B cell (primary cell): Measurements from ENCODE around the gene KIAA1217. TPM values are rescaled to one million over a fixed set of nuclear protein-coding genes. Genes with fewer than 3 reads are reported as not detected.

Source experiments
- ATAC-seq: fragments of 200-7000 bp; cut with Tn5 transposase; one replicate; pipeline ENCODE4 v1.10.0; 2021; ENCODE audit warnings: low read depth, mild to moderate bottlenecking, moderate number of reproducible peaks, moderate library complexity
- CTCF ChIA-PET: fragments of 350-600 bp; sonication (Branson Sonifier 250); formaldehyde crosslinking; loops from one replicate; lab custom pipeline; 2021; ENCODE audit warnings: antibody characterized with exemption, inconsistent platforms; lab: Charles Lee
- POLR2A ChIA-PET: fragments of 350-600 bp; sonication (Branson Sonifier 250); formaldehyde crosslinking; loops from one replicate; lab custom pipeline; 2021; ENCODE audit warnings: antibody characterized with exemption; lab: Charles Lee
- DNase-seq: peaks from one replicate; pipeline ENCODE4 v3.0.0; 2013
- H2AFZ ChIP-seq: 2 replicates; pipeline ENCODE4 v1.6.1; 2012; ENCODE audit warnings: mild to moderate bottlenecking, low read depth, low read length; ENCODE audit not compliant: insufficient read depth, poor library complexity, severe bottlenecking
- H3K27ac ChIP-seq, 2 donors: 1 replicate in 1 of 2; 2 replicates in 1 of 2; pipeline ENCODE4 v1.5.1; 2012 to 2013; ENCODE audit warnings: low read length in 2 of 2, mild to moderate bottlenecking in 2 of 2, moderate library complexity in 1 of 2
- H3K27me3 ChIP-seq, 4 experiments: fragments of 200-600 bp in 1 of 4; sonication (generic) in 1 of 4; replicated peaks in 1 of 4; 1 replicate in 2 of 4; 2 replicates in 2 of 4; pipeline versions ENCODE4 v1.6.1 to v1.7.0; 2013 to 2016; ENCODE audit warnings: low read length in 3 of 4, mild to moderate bottlenecking in 2 of 4, mixed read lengths in 1 of 4, moderate library complexity in 1 of 4; ENCODE audit not compliant: insufficient read depth in 4 of 4, control insufficient read depth in 3 of 4; ENCODE audit errors: control extremely low read depth in 1 of 4
- H3K36me3 ChIP-seq, 2 experiments: replicated peaks in 1 of 2; 1 replicate in 1 of 2; 2 replicates in 1 of 2; pipeline versions ENCODE4 v1.6.1 to v1.7.1; 2013; ENCODE audit warnings: low read length in 1 of 2; ENCODE audit not compliant: insufficient read depth in 2 of 2, control insufficient read depth in 1 of 2; ENCODE audit errors: control extremely low read depth in 1 of 2, extremely low read depth in 1 of 2
- H3K4me1 ChIP-seq, 2 donors: fragments of 200-600 bp in 1 of 2; sonication (generic) in 1 of 2; 1 replicate in 1 of 2; 2 replicates in 1 of 2; pipeline versions ENCODE4 v1.5.1 to v1.6.1; 2013 to 2017; ENCODE audit warnings: low read length in 2 of 2; ENCODE audit not compliant: control insufficient read depth in 2 of 2, insufficient read depth in 2 of 2
- H3K4me2 ChIP-seq: replicated peaks from 2 replicates; pipeline ENCODE3; 2012; ENCODE audit warnings: mild to moderate bottlenecking, low read depth, low read length; ENCODE audit not compliant: poor library complexity, severe bottlenecking
- H3K4me3 ChIP-seq, 5 experiments: fragments of 200-600 bp in 1 of 5; sonication (generic) in 1 of 5; 1 replicate in 3 of 5; 2 replicates in 2 of 5; pipeline versions ENCODE4 v1.5.1 to v1.7.0; 2011 to 2016; ENCODE audit warnings: low read length in 4 of 5, mild to moderate bottlenecking in 4 of 5, low read depth in 2 of 5, control low read depth in 1 of 5, moderate library complexity in 1 of 5; ENCODE audit not compliant: insufficient read depth in 1 of 5; ENCODE audit errors: control extremely low read depth in 1 of 5, extremely low read depth in 1 of 5
- H3K79me2 ChIP-seq: fragments of 200-600 bp; sonication (generic); one replicate; pipeline ENCODE4 v1.6.0; 2016; ENCODE audit warnings: low read length; ENCODE audit not compliant: control insufficient read depth, insufficient read depth
- H3K9ac ChIP-seq: fragments of 200-600 bp; sonication (generic); 2 replicates; pipeline ENCODE4 v1.6.1; 2017; ENCODE audit warnings: mild to moderate bottlenecking, low read length, moderate library complexity
- H3K9me3 ChIP-seq, 3 donors: one replicate each; pipeline versions ENCODE4 v1.6.1 to v1.7.1; 2013; ENCODE audit warnings: low read length in 2 of 3; ENCODE audit not compliant: control insufficient read depth in 2 of 3, insufficient read depth in 1 of 3; ENCODE audit errors: control extremely low read depth in 1 of 3
- H4K20me1 ChIP-seq: 2 replicates; pipeline ENCODE4 v1.6.0; 2012; ENCODE audit warnings: mild to moderate bottlenecking, low read length; ENCODE audit not compliant: insufficient read depth, control insufficient read depth, poor library complexity, severe bottlenecking
- H3K27ac Mint-ChIP-seq: one replicate; pipeline ENCODE4 v1.8.0; 2021; ENCODE audit warnings: mixed read lengths
- H3K27me3 Mint-ChIP-seq: one replicate; pipeline ENCODE4 v1.8.0; 2021; ENCODE audit warnings: mixed read lengths
- H3K4me1 Mint-ChIP-seq: one replicate; pipeline ENCODE4 v1.8.0; 2021; ENCODE audit warnings: mixed read lengths
- H3K4me3 Mint-ChIP-seq: one replicate; pipeline ENCODE4 v1.8.0; 2021; ENCODE audit warnings: mixed read lengths
- H3K9me3 Mint-ChIP-seq: one replicate; pipeline ENCODE4 v1.8.0; 2022; ENCODE audit warnings: mixed read lengths; ENCODE audit not compliant: insufficient read depth
- CTCF ChIP-seq: fragments of 200-600 bp; IDR thresholded peaks from one replicate; pipeline ENCODE4 v1.8.0; 2022; ENCODE audit warnings: antibody characterized with exemption, mild to moderate bottlenecking
- EZH2 ChIP-seq: IDR thresholded peaks from 2 replicates; pipeline ENCODE4 v1.6.1; 2012; ENCODE audit warnings: borderline replicate concordance, low read depth, mild to moderate bottlenecking, moderate library complexity, low read length; ENCODE audit not compliant: insufficient read depth, poor library complexity, severe bottlenecking
- WGBS: methylation state at CpG from one replicate; pipeline ENCODE4 v1.1.5; 2013; ENCODE audit warnings: missing lambda C conversion rate; ENCODE audit not compliant: insufficient coverage; 5-methylcytosine and 5-hydroxymethylcytosine counted together
- intact Hi-C: fragments of 100-400 bp; cut with micrococcal nuclease; formaldehyde crosslinking; loops from one replicate; pipeline ENCODE4 v1.10.0; 2022
- polyA plus RNA-seq: library from polyadenylated mRNA; depleted of rRNA; stranded (reverse); fragments of >200 nt; gene quantifications from 2 replicates; pipeline ENCODE4 v1.2.3, GENCODE V29; 2012
- total RNA-seq, 2 donors: library from RNA; stranded (reverse); fragments of 120-200 nt in 1 of 2; gene quantifications; 1 replicate in 1 of 2; 2 replicates in 1 of 2; pipeline versions ENCODE4 v1.2.3 to v1.2.4, GENCODE V29; 2013 to 2022

The KIAA1217 gene
- total and polyA plus RNA-seq, 2 donors (not counting 1 experiment from before 2014, with no cell fraction given) = 0.67 TPM; not detected in 1

- H3K9me3 ChIP-seq = peaks cover 0 to 4% (median 0%) of the 10 kb centered on the region in 3 donors
- no peak overlapping the region for H3K27ac ChIP-seq
- no peak overlapping the region for H3K27ac Mint-ChIP-seq
- no peak overlapping the region for H2AFZ ChIP-seq
- H3K4me1 Mint-ChIP-seq = peaks cover 3% of the 10 kb centered on the region
- no peak overlapping the region for H3K4me3 Mint-ChIP-seq
- 87% methylated on average over 5 of the region's 5 CpGs for WGBS
- no peaks in the 10 kb centered on the region for H3K4me1 ChIP-seq
- H3K36me3 ChIP-seq = no peaks in the 10 kb centered on the region
- H3K9ac ChIP-seq = no peak overlapping the region
- ChIA-PET POLR2A (no interaction called here), CTCF (no interaction called here)
- no peak overlapping the region for H3K4me3 ChIP-seq
- H3K27me3 ChIP-seq = peaks cover 0 to 2% (median 0%) of the 10 kb centered on the region in 4 experiments
- H3K79me2 ChIP-seq = no peaks in the 10 kb centered on the region
- TF ChIP-seq CTCF = no peak
- no peak for TF ChIP-seq EZH2
- peaks cover 11% of the 10 kb centered on the region for H3K27me3 Mint-ChIP-seq
- H3K9me3 Mint-ChIP-seq = no peaks in the 10 kb centered on the region
- H4K20me1 ChIP-seq = no peaks in the 10 kb centered on the region
- intact Hi-C loops = no loop called here
- H3K4me2 ChIP-seq = no peak overlapping the region
- ATAC-seq (no peak), DNase-seq (no peak)
These were observed 5.8 kb downstream of the KIAA1217 start for GRCh38 chr10:24214762-24215161.

GRCh38 chr10:24215196-24215595 is 6.3 kb downstream of the KIAA1217 start:
- H2AFZ ChIP-seq = no peak overlapping the region
- no peak overlapping the region for H3K27ac Mint-ChIP-seq
- DNase-seq (no peak), ATAC-seq (no peak)
- H3K9me3 ChIP-seq = peaks cover 0 to 4% (median 0%) of the 10 kb centered on the region in 3 donors
- H3K4me3 ChIP-seq = no peak overlapping the region
- 100% methylated on average over 1 of the region's 4 CpGs for WGBS
- ChIA-PET POLR2A (no interaction called here), CTCF (no interaction called here)
- no peak overlapping the region for H3K4me3 Mint-ChIP-seq
- H3K4me1 ChIP-seq = no peaks in the 10 kb centered on the region
- no peaks in the 10 kb centered on the region for H4K20me1 ChIP-seq
- no peak for TF ChIP-seq EZH2
- no peak for TF ChIP-seq CTCF
- no peak overlapping the region for H3K4me2 ChIP-seq
- no peaks in the 10 kb centered on the region for H3K79me2 ChIP-seq
- no peak overlapping the region for H3K27ac ChIP-seq
- no peaks in the 10 kb centered on the region for H3K36me3 ChIP-seq
- H3K9ac ChIP-seq = no peak overlapping the region
- H3K27me3 Mint-ChIP-seq = peaks cover 7% of the 10 kb centered on the region
- intact Hi-C loops = no loop called here
- H3K4me1 Mint-ChIP-seq = no peaks in the 10 kb centered on the region
- no peaks in the 10 kb centered on the region for H3K9me3 Mint-ChIP-seq
- no peaks in the 10 kb centered on the region for H3K27me3 ChIP-seq
